CD4-positive, alpha-beta T cell (primary cell): ENCODE results near the gene KLK2. TPM values are rescaled to one million over a fixed set of nuclear protein-coding genes. Genes with fewer than 3 reads are reported as not detected.

Source experiments
- ATAC-seq: fragments of 200-7000 bp; cut with Tn5 transposase; one replicate; pipeline ENCODE4 v1.10.0; 2022; ENCODE audit warnings: mild to moderate bottlenecking; ENCODE audit not compliant: poor library complexity
- CTCF ChIA-PET: fragments of 350-600 bp; sonication (Branson Sonifier 250); formaldehyde crosslinking; loops from one replicate; lab custom pipeline; 2021; ENCODE audit warnings: antibody characterized with exemption, inconsistent platforms; lab: Charles Lee
- POLR2A ChIA-PET: fragments of 350-600 bp; sonication (Branson Sonifier 250); formaldehyde crosslinking; loops from one replicate; lab custom pipeline; 2021; ENCODE audit warnings: antibody characterized with exemption, inconsistent platforms; lab: Charles Lee
- DNase-seq, 14 experiments: peaks; one replicate each; pipeline ENCODE4 v3.0.0-alpha.2; 2013 to 2020; ENCODE audit warnings: mixed read lengths in 2 of 14
- H3K27ac ChIP-seq, 2 donors: one replicate each; pipeline versions ENCODE4 v1.5.1 to v1.7.0; 2013; ENCODE audit warnings: low read length in 2 of 2, low read depth in 1 of 2, mild to moderate bottlenecking in 1 of 2
- H3K27me3 ChIP-seq, 2 experiments: 1 replicate in 1 of 2; 2 replicates in 1 of 2; pipeline versions ENCODE4 v1.6.1 to v1.7.0; 2013; ENCODE audit warnings: low read length in 2 of 2, control low read depth in 1 of 2, mild to moderate bottlenecking in 1 of 2, moderate library complexity in 1 of 2; ENCODE audit not compliant: insufficient read depth in 2 of 2, control insufficient read depth in 1 of 2
- H3K36me3 ChIP-seq: one replicate; pipeline ENCODE4 v1.6.1; 2013; ENCODE audit warnings: low read length, control low read depth; ENCODE audit not compliant: insufficient read depth
- H3K4me1 ChIP-seq: one replicate; pipeline ENCODE4 v1.6.1; 2013; ENCODE audit warnings: low read length, control low read depth; ENCODE audit not compliant: insufficient read depth
- H3K4me3 ChIP-seq: one replicate; pipeline ENCODE4 v1.5.1; 2013; ENCODE audit warnings: mild to moderate bottlenecking, low read length, moderate library complexity
- H3K9me3 ChIP-seq, 2 experiments: 1 replicate in 1 of 2; 2 replicates in 1 of 2; pipeline versions ENCODE4 v1.6.1 to v1.7.0; 2013; ENCODE audit warnings: low read length in 2 of 2, mild to moderate bottlenecking in 2 of 2, control low read depth in 1 of 2, moderate library complexity in 1 of 2; ENCODE audit not compliant: control insufficient read depth in 1 of 2, insufficient read depth in 1 of 2
- H3K27ac Mint-ChIP-seq: one replicate; pipeline ENCODE4 v1.8.0; 2020; ENCODE audit warnings: mixed read lengths
- H3K27me3 Mint-ChIP-seq: one replicate; pipeline ENCODE4 v1.8.0; 2021; ENCODE audit warnings: mixed read lengths
- H3K36me3 Mint-ChIP-seq: one replicate; pipeline ENCODE4 v1.8.0; 2021; ENCODE audit warnings: low read depth, mixed read lengths
- H3K4me1 Mint-ChIP-seq: one replicate; pipeline ENCODE4 v1.8.0; 2021; ENCODE audit warnings: low read depth, mixed read lengths
- H3K4me3 Mint-ChIP-seq: one replicate; pipeline ENCODE4 v1.8.0; 2020; ENCODE audit warnings: mild to moderate bottlenecking, mixed read lengths
- H3K9me3 Mint-ChIP-seq: one replicate; pipeline ENCODE4 v1.8.0; 2020; ENCODE audit warnings: mixed read lengths
- CTCF ChIP-seq: fragments of 200-600 bp; IDR thresholded peaks from one replicate; pipeline ENCODE4 v1.8.0; 2022; ENCODE audit warnings: antibody characterized with exemption, mild to moderate bottlenecking
- intact Hi-C, 2 experiments: fragments of 100-400 bp; cut with DNase I in 1 of 2; cut with micrococcal nuclease in 1 of 2; formaldehyde crosslinking; loops; one replicate each; pipeline versions ENCODE4 v1.15.1 to v1.9.0; 2023 to 2025; cut with DNase I, micrococcal nuclease
- total RNA-seq, 174 experiments: library from RNA in 2 of 174; stranded (reverse) in 2 of 174; gene quantifications; one replicate each; pipeline ENCODE4 v1.2.3 and lab custom pipeline; 2021 to 2026

KLK2 gene
- total RNA-seq, 2 experiments from 2014 or later: not detected

GRCh38 chr19:50906217-50906616 lies 33.0 kb downstream of the KLK2 start:
- intact Hi-C loops: loop anchor here in 1 of 2 experiments (2.0 kb wide), 1 partner anchor 17 kb away; no protein-coding TSS in a partner anchor
- no peaks in the 10 kb centered on the region for H3K9me3 Mint-ChIP-seq
- ChIA-PET POLR2A (no interaction called here), CTCF (no interaction called here)
- peaks cover 31% of the 10 kb centered on the region for H3K27me3 Mint-ChIP-seq
- H3K27me3 ChIP-seq: peaks cover 23 to 57% of the 10 kb centered on the region in 2 experiments
- no peak overlapping the region for H3K27ac Mint-ChIP-seq
- no peak overlapping the region for H3K4me3 ChIP-seq
- H3K4me3 Mint-ChIP-seq: no peak overlapping the region
- H3K36me3 ChIP-seq: no peaks in the 10 kb centered on the region
- ATAC-seq (no peak), DNase-seq (peak in 8 of 14 experiments; percentile 7 to 35 (median 16))
- H3K4me1 Mint-ChIP-seq: peaks cover 8% of the 10 kb centered on the region
- H3K27ac ChIP-seq: no peak overlapping the region
- H3K4me1 ChIP-seq: peaks cover 8% of the 10 kb centered on the region
- TF ChIP-seq CTCF: peak; percentile 25
- peaks cover 0 to 20% of the 10 kb centered on the region in 2 experiments for H3K9me3 ChIP-seq
- no peaks in the 10 kb centered on the region for H3K36me3 Mint-ChIP-seq

- Histone ChIP-seq H3K27me3 (peaks cover 32 to 71% of the 10 kb centered on the region in 2 experiments), H3K36me3 (no peaks in the 10 kb centered on the region), H3K4me1 (peaks cover 8% of the 10 kb centered on the region), H3K27ac (no peak overlapping the region), H3K9me3 (peaks cover 0 to 26% of the 10 kb centered on the region in 2 experiments), H3K4me3 (no peak overlapping the region)
- no peak for TF ChIP-seq CTCF
- Mint-ChIP-seq H3K27me3 (peaks cover 22% of the 10 kb centered on the region), H3K4me3 (no peak overlapping the region), H3K4me1 (peaks cover 8% of the 10 kb centered on the region), H3K27ac (no peak overlapping the region), H3K9me3 (no peaks in the 10 kb centered on the region), H3K36me3 (no peaks in the 10 kb centered on the region)
- intact Hi-C loops: no loop called here
- DNase-seq: no peak
- CTCF ChIA-PET: no interaction called here
- ATAC-seq: no peak
- POLR2A ChIA-PET: no interaction called here
Measured at GRCh38 chr19:50908336-50908735, 35.1 kb downstream of the KLK2 start.

- H3K9me3 Mint-ChIP-seq: no peaks in the 10 kb centered on the region
- no peaks in the 10 kb centered on the region for H3K36me3 Mint-ChIP-seq
- no peak overlapping the region for H3K27ac Mint-ChIP-seq
- Histone ChIP-seq H3K36me3 (no peaks in the 10 kb centered on the region), H3K4me3 (no peak overlapping the region), H3K27ac (no peak overlapping the region), H3K9me3 (peaks cover 0 to 26% of the 10 kb centered on the region in 2 experiments), H3K27me3 (peaks cover 32 to 71% of the 10 kb centered on the region in 2 experiments), H3K4me1 (peaks cover 8% of the 10 kb centered on the region)
- peak; percentile 34 for ATAC-seq
- peak in 5 of 14 experiments; percentile 8 to 44 (median 17) for DNase-seq
- H3K27me3 Mint-ChIP-seq: peaks cover 16% of the 10 kb centered on the region
- intact Hi-C loops: no loop called here
- ChIA-PET CTCF (no interaction called here), POLR2A (no interaction called here)
- H3K4me3 Mint-ChIP-seq: no peak overlapping the region
- H3K4me1 Mint-ChIP-seq: peaks cover 8% of the 10 kb centered on the region
- no peak for TF ChIP-seq CTCF
Measured at GRCh38 chr19:50909240-50910070, 36.2 kb downstream of the KLK2 start.
